Measurements from ENCODE around the gene NOS1AP.

The NOS1AP gene

DNA sequence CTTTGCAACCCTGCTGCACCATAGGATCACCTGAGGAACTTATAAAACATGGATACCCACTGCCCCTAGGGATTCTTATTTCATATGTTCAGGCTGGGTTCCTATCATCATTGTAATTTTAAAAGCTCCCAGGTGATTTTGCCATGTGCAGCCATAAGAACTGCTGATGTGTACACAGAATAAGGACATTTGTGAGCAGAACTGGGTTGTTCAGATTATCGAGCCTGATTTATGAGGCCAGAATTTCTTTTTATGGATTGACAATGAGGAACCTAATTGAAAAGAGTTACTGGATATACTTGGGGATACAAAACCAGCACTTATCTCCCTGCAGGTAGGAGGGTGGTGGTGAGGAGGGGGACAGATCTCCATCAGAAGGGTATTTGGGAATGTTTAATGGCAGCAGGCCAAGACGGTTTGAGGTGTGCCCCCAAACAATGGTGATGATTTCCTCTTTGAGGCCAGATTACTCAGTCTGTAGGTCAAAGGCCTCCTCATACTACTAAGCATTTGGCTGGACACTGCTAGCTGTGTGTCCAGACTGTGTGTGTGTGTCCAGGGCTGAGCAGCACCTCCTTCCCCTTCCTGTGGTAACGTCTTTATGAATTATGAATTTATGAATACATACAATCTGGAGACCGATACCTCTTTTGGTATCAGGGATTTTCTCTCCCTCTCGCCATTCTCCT is 18.9 kb downstream of the NOS1AP start:
- DNase-seq = no peak

DNA sequence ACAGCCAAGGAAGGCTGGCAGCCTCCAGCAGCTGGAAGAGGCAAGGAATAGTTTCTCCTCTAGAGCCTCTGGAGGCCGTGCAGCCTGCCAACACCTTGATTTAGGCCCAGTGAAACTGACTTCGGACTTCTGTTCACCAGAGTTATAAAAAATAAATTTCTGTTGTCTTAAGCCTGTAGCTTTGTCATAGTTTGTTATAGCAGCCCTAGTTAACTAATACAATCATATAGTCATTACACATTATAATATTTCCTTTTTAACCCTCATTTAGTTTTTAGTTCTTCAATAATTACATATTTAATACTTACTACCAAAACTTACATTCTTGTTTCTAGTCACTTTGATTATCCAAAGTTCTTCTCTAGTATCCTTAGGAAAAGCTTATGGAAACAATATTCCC is 20.3 kb downstream of the NOS1AP start:
- no peak for DNase-seq

DNA sequence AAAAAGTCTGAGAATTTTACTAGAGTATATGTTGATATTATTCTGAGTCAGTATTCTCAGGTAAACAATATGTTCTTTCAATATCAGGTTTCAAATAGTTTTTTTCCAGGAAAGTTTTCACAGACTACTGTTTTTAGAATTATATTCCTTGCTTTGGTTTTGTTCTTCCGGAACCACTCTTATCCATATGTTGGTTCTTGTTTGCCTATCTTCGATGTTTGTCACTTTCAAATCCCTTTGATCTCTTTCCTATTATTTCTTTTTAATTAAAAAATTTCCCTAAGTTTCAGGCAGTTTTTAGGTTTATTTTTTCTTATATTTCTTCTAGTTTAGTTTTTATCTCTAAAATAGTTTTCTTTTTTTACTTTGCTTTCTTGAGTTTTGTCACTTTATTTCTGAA is 20.9 kb downstream of the NOS1AP start:
- no peak for DNase-seq

DNA sequence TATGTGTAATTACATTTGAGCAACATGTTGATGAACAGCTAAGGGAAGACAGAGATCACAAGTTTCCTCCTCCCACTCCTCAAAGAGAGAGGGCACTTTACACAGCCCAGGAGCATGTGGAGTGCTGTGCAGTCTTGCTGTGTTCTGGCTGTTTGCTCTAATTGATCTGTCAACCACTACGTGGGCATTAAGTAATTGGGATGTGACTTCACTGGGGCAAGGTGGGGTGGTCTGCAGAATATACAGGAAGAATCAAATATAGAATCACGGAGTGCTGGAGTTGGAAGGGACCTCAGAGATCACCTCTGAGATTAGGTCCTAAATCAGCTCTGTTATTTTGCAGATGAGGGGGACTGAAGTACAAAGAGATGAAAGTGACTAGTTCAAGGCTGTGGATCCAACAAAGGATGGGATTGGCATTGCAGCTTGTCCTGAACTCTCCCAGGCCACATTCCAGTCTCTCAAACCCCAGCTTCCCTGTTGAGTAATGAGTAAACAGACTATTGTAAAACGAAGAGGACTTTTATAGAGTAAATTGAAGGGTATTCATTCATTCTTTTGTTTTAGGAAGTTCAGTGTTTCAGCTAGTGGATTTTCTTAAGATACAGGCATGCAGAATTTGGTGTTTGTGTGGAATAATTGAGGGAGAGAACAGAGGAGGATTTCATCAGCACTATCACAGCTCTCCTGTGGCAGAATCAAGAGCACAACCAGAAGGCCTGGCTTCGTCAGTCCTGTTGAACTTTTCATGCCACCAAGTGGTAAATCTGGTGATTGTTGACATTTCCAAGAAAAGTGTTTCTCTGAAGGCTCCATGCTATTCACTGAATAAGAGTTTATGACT is 22.4 kb downstream of the NOS1AP start:
- peak in 1 of 58 donors; percentile 7 for DNase-seq

DNA sequence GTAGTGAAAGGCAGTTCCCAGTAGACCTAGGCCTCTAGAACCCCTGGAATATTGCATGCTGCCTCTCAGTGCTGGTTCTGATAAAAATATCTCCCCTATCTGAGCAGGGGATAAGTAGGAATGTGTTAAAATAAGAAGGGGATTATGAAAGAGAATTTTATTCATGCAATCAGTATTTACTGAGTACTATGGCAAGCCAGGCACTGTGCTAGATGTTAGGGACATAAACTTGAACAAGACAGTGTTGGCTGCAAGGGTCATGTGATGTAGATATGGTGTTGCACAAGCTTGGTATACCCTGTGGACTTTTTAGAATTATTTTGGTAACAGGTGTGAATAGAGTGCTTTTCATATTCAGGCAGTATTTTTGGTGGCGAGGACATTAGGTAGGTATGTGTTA is 23.6 kb downstream of the NOS1AP start:
- DNase-seq = no peak

DNA sequence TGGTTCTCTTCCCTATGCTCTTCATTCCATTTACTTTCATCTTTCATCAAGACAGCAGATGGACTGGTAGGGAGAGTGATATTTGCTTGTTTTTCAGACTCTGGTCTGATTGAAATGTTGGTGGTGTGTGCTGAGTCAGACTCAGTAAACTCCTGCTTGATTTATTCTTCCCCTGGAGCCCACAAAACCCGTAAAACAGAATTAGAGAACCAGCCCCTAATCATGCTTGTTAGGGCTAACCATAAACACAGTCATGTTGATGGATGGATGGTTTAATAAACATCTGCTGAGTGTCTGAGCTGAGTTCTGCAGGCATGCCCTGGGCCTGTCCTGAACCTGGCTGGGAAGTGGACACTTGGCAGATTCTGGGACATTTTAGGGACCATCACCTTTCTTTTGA is 24.8 kb downstream of the NOS1AP start:
- no peak for DNase-seq

DNA sequence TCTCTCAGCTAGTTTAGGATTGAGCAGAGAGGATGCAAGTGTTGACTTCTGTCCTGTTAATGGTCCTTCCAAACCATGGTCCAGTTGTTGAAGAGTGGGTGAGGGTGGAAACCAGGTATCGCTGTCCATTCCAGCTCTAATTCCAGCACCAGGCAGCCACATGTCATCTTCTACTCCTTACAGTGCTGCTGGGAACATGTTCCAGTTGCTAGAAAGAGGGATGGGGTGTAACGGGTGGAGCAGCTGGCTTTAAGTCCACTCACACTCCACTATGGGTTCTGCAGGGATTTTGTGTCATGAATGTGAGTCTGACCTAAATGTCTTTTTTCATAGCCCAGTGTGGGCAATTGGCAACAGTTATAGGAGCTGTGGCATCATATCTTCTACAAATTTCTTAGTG is 25.2 kb downstream of the NOS1AP start:
- no peak for DNase-seq

DNA sequence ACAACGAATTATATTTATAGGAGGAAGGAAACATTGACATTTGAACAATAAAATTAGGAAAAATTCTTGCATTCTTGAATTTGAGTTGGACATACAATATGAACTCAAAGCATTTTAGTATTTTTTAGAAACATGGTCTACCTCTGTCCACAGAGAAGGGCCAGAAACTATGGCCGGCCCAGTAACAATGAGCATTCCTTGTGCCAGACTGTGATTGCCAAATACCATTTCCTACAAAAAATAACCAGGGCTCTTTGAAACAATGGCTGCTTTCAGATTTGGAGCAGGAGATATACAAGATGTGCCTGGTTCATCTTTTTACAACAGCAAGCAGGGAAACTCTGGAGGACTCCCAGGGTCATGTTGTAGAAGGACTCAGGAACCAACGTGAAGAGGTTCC is 38.4 kb downstream of the NOS1AP start:
- no peak for DNase-seq

DNA sequence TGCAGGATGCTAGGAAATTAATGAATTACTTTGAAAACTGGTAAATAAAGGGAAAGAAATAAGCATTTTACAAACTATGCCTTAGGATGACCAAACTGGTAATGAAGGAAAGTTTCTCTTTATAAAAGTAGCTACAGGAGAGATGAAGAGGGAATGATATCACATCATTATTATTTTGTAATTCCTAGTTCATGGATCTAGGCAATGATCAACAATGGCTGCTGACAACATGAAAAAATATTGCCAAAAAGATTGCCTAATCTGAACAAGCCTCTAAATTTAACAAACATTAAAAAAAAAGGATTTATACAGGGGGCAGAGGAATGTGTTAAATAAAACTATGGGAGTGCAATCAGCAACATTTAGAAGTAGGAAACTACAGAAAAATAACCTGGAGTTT is 38.9 kb downstream of the NOS1AP start:
- DNase-seq = no peak

DNA sequence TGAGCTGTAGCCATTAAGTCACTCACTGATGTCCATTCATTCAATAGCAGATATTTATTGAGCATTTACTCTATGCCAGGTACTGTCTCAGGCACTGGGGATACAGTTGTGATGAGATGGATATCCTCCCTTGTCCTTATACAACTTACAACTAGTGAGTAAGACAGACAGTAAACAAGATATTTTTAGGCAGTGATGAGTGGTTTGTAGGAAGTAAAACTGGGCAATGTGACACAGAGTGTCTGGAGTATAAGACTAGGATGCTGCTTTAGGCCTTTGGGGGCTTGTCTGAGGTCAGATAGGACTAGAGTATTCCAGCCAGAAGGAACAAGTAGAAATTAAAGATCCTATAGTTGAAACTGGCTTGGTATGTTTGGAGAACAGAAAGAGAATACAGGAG is 41.4 kb downstream of the NOS1AP start:
- DNase-seq = no peak

DNA sequence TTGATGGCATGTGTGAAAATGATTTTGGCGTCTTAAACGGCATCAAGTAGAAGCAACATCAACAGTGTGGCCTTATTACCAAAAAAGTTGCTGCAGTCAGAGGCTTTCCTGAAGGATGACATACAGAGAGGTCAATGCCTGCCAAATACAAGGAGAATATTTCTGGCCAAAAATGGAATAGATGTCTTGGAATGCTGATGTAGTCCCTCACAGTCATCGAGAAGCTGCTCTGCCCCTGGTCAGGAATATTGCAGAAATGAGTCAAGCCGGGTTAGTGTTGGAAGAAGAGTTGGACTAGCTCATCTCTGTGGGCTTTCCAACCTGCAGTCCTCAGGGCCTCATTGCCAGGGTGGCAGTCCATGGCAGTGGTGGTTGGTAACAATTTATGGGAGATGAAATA is 42.1 kb downstream of the NOS1AP start:
- no peak for DNase-seq

DNA sequence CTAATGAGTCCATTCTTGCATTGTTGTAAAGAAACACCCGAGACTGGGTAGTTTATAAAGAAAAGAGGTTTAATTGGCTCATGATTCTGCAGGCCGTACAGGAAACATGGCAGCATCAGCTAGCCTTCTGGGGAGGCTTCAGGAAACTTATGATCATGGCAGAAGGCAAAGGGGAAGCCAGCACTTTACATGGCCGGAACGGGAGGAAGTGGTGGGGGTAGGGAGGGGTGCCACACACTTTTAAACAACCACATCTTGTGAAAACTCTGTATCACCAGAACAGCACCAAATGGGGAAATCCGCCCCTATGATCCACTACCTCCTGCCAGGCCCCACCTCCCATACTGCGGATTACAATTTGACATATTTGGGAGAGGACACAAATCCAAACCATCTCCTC is 43.9 kb downstream of the NOS1AP start:
- DNase-seq = no peak

DNA sequence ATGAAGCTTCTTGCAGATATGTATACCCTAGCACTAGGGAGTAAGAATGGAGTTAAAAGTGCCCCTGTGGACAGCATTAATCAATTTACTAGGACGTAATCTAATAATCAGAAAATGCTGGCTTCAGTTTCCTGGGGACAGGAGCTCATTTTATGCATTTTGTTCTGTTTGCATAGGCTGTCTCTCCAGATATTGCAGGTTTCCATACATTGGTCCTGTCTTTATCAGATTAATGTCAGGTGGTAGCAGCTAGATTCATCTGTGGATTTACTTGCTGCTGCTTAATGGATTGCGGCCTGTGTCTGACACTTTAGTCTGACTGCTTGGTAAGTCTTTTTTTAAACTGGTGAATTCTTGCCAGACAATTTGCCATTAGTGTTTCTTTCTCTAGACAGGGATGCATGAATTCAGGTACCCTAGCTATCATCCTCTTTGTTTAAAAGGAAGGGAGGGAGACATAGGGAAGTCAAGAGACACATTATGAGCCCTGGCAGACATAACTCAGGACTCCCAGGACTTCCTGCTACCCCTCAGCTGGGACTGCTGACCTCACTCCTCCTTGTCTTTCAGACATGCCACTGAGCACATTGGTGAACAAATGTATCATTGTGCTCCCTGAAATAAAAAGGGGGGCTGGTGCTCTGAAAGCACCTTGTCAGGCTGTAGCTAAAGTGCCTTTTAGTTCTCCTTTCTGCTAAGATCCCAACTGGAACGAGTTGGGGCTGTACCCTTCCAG is 47.7 kb downstream of the NOS1AP start:
- peak in 2 of 58 donors; percentile 11 to 18 for DNase-seq

DNA sequence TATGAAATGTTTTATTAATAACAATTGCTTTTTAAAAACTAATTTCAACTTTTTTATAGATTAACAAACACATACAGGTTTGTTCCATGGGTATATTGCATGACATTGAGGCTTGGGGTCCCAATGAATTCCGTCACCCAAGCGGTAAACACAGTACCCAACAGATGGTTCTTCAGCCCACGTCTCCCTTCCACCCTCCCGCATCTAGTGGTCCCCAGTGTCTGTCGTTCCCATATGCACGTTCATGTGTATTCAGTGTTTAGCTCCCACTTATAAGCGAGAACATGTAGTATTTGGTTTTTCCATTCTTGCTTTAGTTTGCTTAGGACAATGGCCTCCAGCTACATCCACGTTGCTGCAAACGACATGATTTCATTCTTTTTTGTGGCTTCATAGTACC is 48.6 kb downstream of the NOS1AP start:
- DNase-seq = no peak

DNA sequence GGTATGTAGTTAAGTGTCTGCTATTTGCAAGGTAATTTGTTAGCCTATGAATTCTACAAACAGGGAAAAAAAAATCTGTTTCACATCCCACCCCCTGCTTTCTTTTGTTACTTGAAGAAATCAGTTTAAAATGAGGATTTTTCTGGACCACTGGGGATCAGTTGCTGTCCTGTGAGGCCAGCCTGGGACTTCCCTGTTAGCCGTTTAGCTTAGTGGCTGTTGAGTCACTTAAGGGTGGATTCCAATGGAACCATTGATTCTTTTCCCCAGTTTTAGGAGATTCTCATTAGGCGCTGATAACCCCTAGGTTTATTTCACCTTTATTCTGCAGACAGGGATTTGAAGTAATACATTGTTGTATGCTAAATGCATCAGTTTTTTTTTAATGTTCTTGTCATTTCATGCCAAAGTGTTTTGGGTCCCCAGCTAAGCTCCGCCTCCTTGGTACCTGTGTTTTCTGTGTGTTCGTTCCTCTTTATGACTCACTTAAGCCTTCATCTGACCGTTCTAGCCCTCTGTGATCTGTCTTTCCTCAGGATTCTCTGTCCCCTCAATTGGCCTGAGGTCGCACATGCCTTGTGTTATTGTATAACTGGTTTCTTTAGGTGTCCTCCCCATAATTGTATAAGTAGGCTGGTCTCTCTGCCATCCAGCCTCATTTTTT is 59.3 kb downstream of the NOS1AP start:
- no peak for DNase-seq

DNA sequence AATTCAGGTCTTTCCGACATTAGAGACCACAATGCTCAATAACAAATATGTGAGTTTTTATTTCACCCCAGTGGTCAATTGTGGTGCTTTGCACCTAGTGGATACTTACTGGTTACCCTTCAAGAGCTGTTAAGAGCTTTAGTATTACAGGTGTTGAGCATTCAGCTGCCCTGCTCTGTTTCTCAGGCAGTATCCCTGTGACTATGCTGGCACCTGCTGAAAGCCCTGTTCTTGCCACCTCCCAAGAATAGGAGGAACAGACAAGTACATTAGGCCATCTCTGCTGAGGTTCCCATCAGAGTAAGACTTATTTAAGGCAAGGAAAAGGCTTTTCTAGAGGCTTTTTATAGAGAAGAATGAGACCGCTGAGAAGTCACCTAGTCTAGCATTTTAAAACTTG is 60.8 kb downstream of the NOS1AP start:
- DNase-seq = no peak

DNA sequence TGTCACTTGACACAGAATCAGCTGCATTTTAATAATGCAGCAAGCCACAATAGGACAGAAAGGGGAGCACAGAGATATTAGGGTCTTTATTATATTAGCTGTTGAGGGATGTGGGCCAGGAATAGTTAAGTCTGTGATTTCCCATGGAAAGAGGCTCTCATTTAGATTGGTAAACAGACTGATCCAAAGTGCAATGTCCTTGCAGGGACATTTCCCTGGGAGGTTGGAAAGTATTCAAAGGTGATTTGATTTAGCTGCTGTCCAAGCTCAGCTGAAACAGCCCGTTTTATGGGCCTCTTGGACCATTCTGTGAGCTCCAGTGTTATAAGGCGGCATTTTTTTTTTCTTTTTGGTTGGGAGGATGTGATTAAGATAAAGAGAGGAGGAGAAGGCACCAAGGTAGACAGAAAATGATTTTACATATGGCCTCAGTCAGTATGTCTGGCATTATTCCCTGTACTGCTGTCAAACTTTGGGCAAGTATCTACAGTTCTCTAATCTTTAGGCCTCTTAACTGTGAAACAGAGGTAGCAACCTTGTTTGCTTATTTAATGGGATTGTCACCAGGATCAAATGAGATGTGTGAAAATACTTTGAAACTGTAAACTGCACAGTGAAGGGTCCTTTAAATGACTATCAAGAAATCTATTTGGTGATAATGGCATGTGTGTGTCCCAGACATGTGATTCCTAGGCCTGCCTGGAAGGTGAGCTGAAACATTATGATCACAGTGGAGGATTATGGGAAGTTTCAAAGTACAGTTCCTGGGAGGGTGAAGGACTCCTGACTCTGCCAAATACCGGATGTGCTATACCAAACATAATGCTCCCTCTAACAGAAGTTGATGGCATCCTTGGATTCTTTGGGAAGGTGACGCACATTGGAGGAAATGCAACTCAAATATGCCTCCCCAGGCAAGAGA is 62.2 kb downstream of the NOS1AP start:
- no peak for DNase-seq

DNA sequence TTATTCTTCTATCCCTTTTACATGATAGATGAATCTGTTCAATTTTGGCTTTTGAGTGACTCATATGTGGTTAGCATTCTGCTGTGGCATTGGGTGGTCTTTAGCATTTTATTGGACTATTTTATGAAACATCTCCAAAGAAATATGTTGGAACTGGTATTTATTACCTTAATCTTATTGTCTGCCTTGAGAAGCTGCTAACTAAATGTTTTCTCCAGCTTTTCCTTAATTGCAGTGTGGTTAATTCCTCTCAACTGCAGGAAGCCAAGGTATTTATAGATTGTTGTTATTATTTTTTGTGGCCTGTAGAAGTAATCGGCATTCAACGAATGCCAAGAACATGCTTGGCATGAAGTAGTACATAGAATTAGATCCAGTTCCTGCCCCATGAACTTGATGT is 64.1 kb downstream of the NOS1AP start:
- no peak for DNase-seq

DNA sequence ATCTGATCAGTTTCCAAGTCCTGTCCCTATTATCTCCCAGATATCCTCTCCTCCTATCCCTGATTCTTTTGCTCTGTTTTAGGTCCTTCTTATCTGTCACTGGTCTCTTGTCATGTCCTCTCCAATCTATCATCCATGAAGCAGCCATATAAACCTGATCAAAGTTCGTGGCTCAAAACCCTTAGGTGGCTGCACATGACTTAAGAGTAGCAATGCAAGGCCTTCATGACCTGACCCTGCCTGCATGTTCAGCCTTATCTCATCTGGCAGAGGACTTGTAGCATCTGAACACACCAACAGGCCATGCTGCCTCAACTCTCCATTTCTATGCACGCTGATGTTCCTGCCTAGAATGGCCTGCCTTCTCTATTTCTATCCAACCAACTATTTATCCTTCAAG is 65.2 kb downstream of the NOS1AP start:
- no peak for DNase-seq

DNA sequence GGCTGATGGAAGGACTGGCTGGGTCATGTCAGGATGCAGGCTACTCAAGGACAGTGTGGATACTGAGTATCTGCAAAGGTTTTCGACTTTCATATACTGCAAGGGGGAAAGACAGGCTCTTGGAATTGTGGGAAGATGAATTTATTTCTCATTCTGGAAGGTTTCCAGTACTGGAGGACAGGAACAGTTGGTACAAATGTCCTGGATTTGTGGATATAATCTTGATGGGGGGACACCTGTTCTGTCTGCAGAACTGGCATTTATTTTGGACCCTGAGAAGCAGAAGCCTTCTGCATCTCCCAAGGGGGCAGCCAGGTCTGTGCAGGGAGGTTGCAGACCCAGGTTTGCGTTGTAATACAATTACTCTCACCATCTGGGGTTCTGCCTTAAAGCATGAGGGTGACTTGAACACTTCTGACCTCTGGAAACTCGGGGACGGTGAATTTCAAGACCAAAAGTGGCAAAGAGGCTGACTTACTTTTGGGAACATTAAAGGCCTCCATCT is 65.8 kb downstream of the NOS1AP start:
- DNase-seq = no peak
